HUES48 (cell line): ENCODE results near the gene NAPG.
"Not testable (repeated sequence)": the region's sequence is repeated elsewhere in the genome, so short reads cannot be mapped to it uniquely, and the experiment has no call there.

ENCODE experiments used
- H3K27ac ChIP-seq: one replicate; pipeline ENCODE4 v1.7.0; 2013; ENCODE audit warnings: low read depth, low read length, inconsistent platforms
- H3K27me3 ChIP-seq: 2 replicates; pipeline ENCODE4 v1.6.1; 2013; ENCODE audit warnings: mild to moderate bottlenecking, low read length; ENCODE audit not compliant: control insufficient read depth, insufficient read depth
- H3K36me3 ChIP-seq: 2 replicates; pipeline ENCODE4 v1.6.1; 2013; ENCODE audit warnings: low read length; ENCODE audit not compliant: control insufficient read depth, insufficient read depth
- H3K4me1 ChIP-seq: 2 replicates; pipeline ENCODE4 v1.6.1; 2013; ENCODE audit warnings: mild to moderate bottlenecking, low read length; ENCODE audit not compliant: control insufficient read depth, insufficient read depth
- H3K4me3 ChIP-seq: 2 replicates; pipeline ENCODE4 v1.5.1; 2013; ENCODE audit warnings: mild to moderate bottlenecking, low read depth, low read length
- H3K9ac ChIP-seq: 2 replicates; pipeline ENCODE4 v1.6.1; 2013; ENCODE audit warnings: mild to moderate bottlenecking, low read depth, low read length, moderate library complexity
- H3K9me3 ChIP-seq: 2 replicates; pipeline ENCODE4 v1.6.1; 2013; ENCODE audit warnings: low read length; ENCODE audit not compliant: control insufficient read depth, insufficient read depth

Gene NAPG

GRCh38 chr18:10525371-10525691, 496 bp upstream of the NAPG start:
- peaks cover 14% of the 10 kb centered on the region for H3K4me1 ChIP-seq
- no peaks in the 10 kb centered on the region for H3K9me3 ChIP-seq
- no peak overlapping the region for H3K27ac ChIP-seq
- no peaks in the 10 kb centered on the region for H3K27me3 ChIP-seq
- peak overlapping the region; percentile 100 for H3K4me3 ChIP-seq
- H3K9ac ChIP-seq = no peak overlapping the region
- H3K36me3 ChIP-seq = no peaks in the 10 kb centered on the region

DNA sequence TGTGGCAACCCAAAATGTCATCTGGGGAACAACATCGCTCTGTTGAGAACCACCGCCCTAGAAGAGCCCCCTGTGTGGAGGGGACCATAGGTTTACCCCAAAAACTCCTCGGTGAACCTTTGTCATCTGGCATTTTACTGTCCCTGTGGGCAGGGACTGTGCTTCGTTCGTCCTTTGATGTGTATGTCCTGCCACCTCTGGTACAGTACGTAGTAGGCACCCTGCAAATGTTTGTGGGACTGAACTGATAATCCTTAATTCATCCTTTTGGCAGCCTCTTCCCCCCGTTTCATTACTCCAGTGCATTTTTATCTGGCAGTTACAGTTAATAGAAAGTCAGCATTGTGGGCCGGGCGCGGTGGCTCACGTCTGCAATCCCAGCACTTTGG, 728 bp downstream of the NAPG start:
- Histone ChIP-seq H3K27me3 (no peaks in the 10 kb centered on the region), H3K27ac (peak overlapping the region; percentile 96), H3K9ac (peak overlapping the region; percentile 78), H3K4me1 (peaks cover 14% of the 10 kb centered on the region), H3K36me3 (no peaks in the 10 kb centered on the region; the same call in 1 of the 2 replicates), H3K4me3 (peak overlapping the region; percentile 100), H3K9me3 (no peaks in the 10 kb centered on the region)

DNA sequence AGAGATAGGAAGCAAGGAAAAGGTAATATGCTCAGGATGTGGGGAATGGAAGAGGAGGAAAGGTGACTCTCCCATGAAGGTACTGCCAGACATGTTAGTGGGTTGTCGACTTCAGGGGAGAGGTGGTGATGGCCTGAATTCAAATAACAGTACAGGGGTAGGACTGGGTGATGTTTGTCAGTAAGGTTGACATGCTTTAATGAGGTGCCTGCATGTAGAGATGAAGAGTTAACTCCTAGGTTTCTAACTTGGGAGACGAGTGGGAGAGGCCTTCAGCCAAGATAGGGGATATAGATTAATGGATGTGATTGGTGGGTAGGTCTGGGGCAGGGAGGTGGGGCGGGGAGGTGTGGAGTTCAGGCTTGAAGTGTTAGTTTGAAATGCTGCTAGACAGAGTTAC, 2.6 kb downstream of the NAPG start:
- H3K9me3 ChIP-seq = no peaks in the 10 kb centered on the region
- peaks cover 12% of the 10 kb centered on the region for H3K4me1 ChIP-seq
- H3K4me3 ChIP-seq = no peak overlapping the region
- H3K36me3 ChIP-seq = no peaks in the 10 kb centered on the region; the same call in 1 of the 2 replicates
- H3K9ac ChIP-seq = no peak overlapping the region
- H3K27ac ChIP-seq = no peak overlapping the region
- H3K27me3 ChIP-seq = no peaks in the 10 kb centered on the region

DNA sequence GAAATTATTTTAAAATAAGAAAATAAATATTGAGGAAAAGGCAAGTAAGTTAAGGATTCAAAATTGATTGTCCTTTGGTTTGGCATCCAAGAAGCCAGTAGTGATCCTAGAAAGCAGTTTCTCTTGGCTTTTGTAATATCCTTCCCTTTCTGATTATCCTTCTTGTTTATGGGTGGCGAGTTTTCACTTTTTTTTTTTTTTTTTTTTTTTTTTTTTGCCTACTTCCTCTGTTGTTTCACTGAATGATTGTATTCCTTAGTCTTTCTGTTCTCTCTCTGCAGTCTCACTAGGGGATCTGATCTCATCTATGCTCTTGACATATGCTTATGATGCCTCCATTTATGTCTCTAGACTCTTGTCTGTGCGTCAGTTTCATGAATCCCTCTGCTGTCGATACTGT, 4.2 kb downstream of the NAPG start:
- Histone ChIP-seq H3K9me3 (no peaks in the 10 kb centered on the region), H3K27me3 (no peaks in the 10 kb centered on the region), H3K36me3 (peaks cover 7% of the 10 kb centered on the region), H3K27ac (no peak overlapping the region), H3K4me3 (no peak overlapping the region), H3K9ac (no peak overlapping the region), H3K4me1 (peaks cover 7% of the 10 kb centered on the region)

- H3K4me1 ChIP-seq = peaks cover 4% of the 10 kb centered on the region; the same call in 1 of the 2 replicates
- no peak overlapping the region for H3K4me3 ChIP-seq
- no peaks in the 10 kb centered on the region for H3K27me3 ChIP-seq
- no peak overlapping the region for H3K27ac ChIP-seq
- H3K9me3 ChIP-seq = no peaks in the 10 kb centered on the region
- no peak overlapping the region for H3K9ac ChIP-seq
- H3K36me3 ChIP-seq = peaks cover 7% of the 10 kb centered on the region
These were observed 5.0 kb downstream of the NAPG start for GRCh38 chr18:10530852-10531251.

DNA sequence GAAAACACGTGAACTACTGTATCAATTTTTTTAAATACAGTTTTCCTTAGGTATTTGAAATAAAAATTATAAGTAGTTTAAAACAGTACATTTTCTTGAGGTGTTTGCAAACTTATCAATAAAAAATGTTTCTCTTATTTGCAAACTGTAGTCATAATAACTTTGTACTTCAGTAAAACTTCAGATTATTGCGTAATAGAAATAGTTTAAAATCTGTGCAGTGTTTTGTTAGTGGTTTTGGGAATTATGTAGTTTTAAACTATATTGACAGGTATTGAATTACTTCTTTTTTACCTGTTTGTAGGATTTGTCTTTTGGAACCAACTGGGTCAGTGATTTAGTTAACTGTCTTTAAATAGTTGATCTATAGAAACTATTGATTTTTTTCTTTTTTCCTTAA, 7.3 kb downstream of the NAPG start:
- no peak overlapping the region for H3K9ac ChIP-seq
- no peak overlapping the region for H3K4me3 ChIP-seq
- H3K27me3 ChIP-seq = no peaks in the 10 kb centered on the region
- peaks cover 7% of the 10 kb centered on the region for H3K36me3 ChIP-seq
- no peaks in the 10 kb centered on the region for H3K4me1 ChIP-seq
- H3K27ac ChIP-seq = no peak overlapping the region
- no peaks in the 10 kb centered on the region for H3K9me3 ChIP-seq

DNA sequence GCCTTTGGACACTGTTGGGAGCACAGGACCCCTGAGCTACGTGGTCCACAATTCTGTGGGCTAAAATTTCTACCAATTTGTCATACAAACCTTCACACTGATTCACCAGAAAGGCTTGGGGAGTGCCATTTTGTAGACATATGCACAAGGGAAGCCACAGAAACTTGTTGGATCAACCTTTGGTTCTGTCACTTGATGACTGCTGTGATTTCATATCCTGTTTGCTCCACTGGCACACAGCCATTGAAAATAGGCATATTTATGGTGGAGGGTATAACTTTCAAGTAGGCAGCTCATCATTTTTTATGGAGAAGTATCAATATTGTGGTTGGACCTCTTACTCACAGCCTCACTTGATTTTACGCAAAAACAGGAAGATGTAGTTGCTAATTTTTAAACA, 10.5 kb downstream of the NAPG start:
- no peak overlapping the region for H3K4me3 ChIP-seq
- peaks cover 35% of the 10 kb centered on the region for H3K36me3 ChIP-seq
- H3K4me1 ChIP-seq = no peaks in the 10 kb centered on the region
- no peaks in the 10 kb centered on the region for H3K9me3 ChIP-seq
- no peaks in the 10 kb centered on the region for H3K27me3 ChIP-seq
- no peak overlapping the region for H3K27ac ChIP-seq
- no peak overlapping the region for H3K9ac ChIP-seq

DNA sequence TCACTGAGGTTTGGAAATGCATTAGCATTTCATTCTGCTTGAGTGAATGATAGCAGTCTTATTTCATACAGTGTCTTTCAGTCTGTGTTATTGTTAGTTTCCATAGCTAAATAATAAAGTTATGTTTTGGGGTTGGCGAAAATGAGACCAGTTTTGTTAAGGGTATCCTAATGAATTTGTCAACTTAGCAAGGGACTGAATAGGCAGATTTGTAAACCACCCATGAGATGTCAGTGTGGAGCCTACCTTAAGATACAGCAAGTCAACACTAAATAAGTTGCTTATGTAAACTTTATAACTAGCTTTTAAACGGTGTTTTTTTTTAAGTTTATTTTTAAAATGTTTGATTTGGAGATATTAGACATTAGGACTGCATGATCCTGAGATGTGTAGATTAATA, 11.9 kb downstream of the NAPG start:
- Histone ChIP-seq H3K9ac (no peak overlapping the region), H3K4me1 (no peaks in the 10 kb centered on the region), H3K36me3 (peaks cover 46% of the 10 kb centered on the region), H3K9me3 (no peaks in the 10 kb centered on the region), H3K4me3 (no peak overlapping the region), H3K27me3 (no peaks in the 10 kb centered on the region), H3K27ac (no peak overlapping the region)

DNA sequence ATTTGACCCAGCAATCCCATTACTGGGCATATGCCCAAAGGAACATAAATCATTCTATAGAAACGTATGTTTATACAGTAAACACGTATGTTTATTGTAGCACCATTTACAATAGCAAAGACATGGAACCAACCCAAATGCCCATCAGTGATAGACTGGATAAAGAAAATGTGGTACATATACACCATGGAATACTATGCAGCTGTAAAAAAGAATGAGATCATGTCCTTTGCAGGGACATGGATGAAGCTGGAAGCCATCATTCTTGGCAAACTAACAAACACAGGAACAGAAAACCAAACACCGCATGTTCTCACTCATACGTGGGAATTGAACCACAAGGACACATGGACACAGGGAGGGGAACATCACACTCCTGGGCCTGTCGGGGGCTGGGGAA, 13.3 kb downstream of the NAPG start:
- not testable (repeated sequence) for H3K9ac ChIP-seq, H3K27ac ChIP-seq, H3K9me3 ChIP-seq, H3K27me3 ChIP-seq, H3K4me3 ChIP-seq, H3K4me1 ChIP-seq
- H3K36me3 ChIP-seq = peaks cover 49% of the 10 kb centered on the region

GRCh38 chr18:10543277-10543676, 17.4 kb downstream of the NAPG start:
- H3K9me3 ChIP-seq = no peaks in the 10 kb centered on the region
- H3K36me3 ChIP-seq = peaks cover 80% of the 10 kb centered on the region
- no peaks in the 10 kb centered on the region for H3K4me1 ChIP-seq
- no peak overlapping the region for H3K9ac ChIP-seq
- no peaks in the 10 kb centered on the region for H3K27me3 ChIP-seq
- H3K27ac ChIP-seq = no peak overlapping the region
- H3K4me3 ChIP-seq = no peak overlapping the region

DNA sequence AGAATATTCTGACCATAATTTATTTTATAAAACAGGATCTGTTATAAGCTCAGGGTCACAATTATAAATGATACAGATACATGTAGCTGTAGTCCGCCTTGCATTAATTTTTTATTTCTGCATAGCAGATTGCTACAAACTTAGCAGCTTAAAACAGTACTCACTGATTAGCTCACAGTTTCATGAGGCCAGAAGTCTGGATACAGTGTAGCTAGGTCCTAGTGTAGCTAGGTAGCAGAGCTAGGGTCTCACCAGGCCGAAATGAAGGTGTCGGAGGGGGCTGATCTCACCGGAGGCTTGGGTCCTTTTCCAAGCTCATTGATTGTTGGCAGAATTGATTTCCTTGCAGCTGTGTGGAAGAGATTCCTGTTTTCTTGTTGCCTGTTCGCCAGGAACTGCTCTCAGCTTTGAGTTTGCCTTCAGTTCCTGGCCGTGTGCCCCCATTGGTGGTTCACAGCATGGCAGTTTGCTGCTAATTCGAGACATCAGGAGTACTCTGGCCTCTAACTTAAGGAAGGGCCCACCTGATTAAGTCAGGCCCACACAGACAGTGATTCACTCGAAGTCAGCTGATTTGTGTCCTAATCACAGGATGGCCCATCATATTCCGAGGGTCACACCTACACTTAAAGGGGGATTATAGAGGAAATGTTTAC, 18.4 kb downstream of the NAPG start:
- H3K9ac ChIP-seq = no peak overlapping the region
- no peaks in the 10 kb centered on the region for H3K4me1 ChIP-seq
- peaks cover 81% of the 10 kb centered on the region for H3K36me3 ChIP-seq

More for the DNA sequence above, 18.4 kb downstream of the NAPG start:
- no peaks in the 10 kb centered on the region for H3K9me3 ChIP-seq
- no peak overlapping the region for H3K4me3 ChIP-seq
- H3K27ac ChIP-seq = no peak overlapping the region
- no peaks in the 10 kb centered on the region for H3K27me3 ChIP-seq
